Neural progenitor cell (in vitro differentiated cells): Measurements from ENCODE around the gene SPIRE1. TPM values are rescaled to one million over a fixed set of nuclear protein-coding genes. Genes with fewer than 3 reads are reported as not detected.

Experiments
- DNase-seq: peaks from one replicate; pipeline ENCODE4 v3.0.0-alpha.2; 2016; ENCODE audit warnings: low spot score
- H2AFZ ChIP-seq: fragments of 200-600 bp; sonication (generic); replicated peaks from 2 replicates; pipeline ENCODE4 v1.6.1; 2016; ENCODE audit warnings: antibody characterized with exemption
- H3F3A ChIP-seq: fragments of 200-600 bp; sonication (generic); 2 replicates; pipeline ENCODE4 v1.6.1; 2016; ENCODE audit warnings: antibody characterized with exemption, low read depth
- H3K27ac ChIP-seq: fragments of 200-600 bp; sonication (generic); 2 replicates; pipeline ENCODE4 v1.5.1; 2016; ENCODE audit warnings: mild to moderate bottlenecking
- H3K27me3 ChIP-seq: fragments of 200-600 bp; sonication (generic); 2 replicates; pipeline ENCODE4 v1.6.1; 2016; ENCODE audit warnings: mild to moderate bottlenecking, moderate library complexity
- H3K36me3 ChIP-seq: fragments of 200-600 bp; sonication (generic); 2 replicates; pipeline ENCODE4 v1.5.1; 2016
- H3K4me1 ChIP-seq: fragments of 200-600 bp; sonication (generic); 2 replicates; pipeline ENCODE4 v1.6.1; 2016; ENCODE audit warnings: mixed run types
- H3K4me2 ChIP-seq: fragments of 200-600 bp; sonication (generic); 2 replicates; pipeline ENCODE4 v1.6.1; 2016
- H3K4me3 ChIP-seq: fragments of 200-600 bp; sonication (generic); 2 replicates; pipeline ENCODE4 v1.5.1; 2016
- H3K79me2 ChIP-seq: fragments of 200-600 bp; sonication (generic); 2 replicates; pipeline ENCODE4 v1.6.1; 2016; ENCODE audit warnings: low read depth
- H3K9ac ChIP-seq: fragments of 200-600 bp; sonication (generic); 2 replicates; pipeline ENCODE4 v1.6.1; 2016
- H3K9me3 ChIP-seq: fragments of 200-600 bp; sonication (generic); 2 replicates; pipeline ENCODE4 v1.5.1; 2016; ENCODE audit warnings: low read depth
- H4K20me1 ChIP-seq: fragments of 200-600 bp; sonication (generic); 2 replicates; pipeline ENCODE4 v1.6.1; 2016; ENCODE audit warnings: low read depth
- H3K27ac Mint-ChIP-seq: 3 replicates; pipeline ENCODE4 v1.8.0; 2021; ENCODE audit warnings: mixed read lengths
- H3K27me3 Mint-ChIP-seq: 2 replicates; pipeline ENCODE4 v1.8.0; 2022; ENCODE audit warnings: low read depth, mild to moderate bottlenecking, inconsistent platforms, moderate library complexity, mixed read lengths; ENCODE audit not compliant: insufficient read depth
- H3K36me3 Mint-ChIP-seq: 3 replicates; pipeline ENCODE4 v1.8.0; 2021; ENCODE audit warnings: mixed read lengths
- H3K4me1 Mint-ChIP-seq: 3 replicates; pipeline ENCODE4 v1.8.0; 2021; ENCODE audit warnings: mixed read lengths
- H3K4me3 Mint-ChIP-seq: 3 replicates; pipeline ENCODE4 v1.8.0; 2021; ENCODE audit warnings: mild to moderate bottlenecking, moderate library complexity, mixed read lengths
- H3K9me3 Mint-ChIP-seq: 3 replicates; pipeline ENCODE4 v1.8.0; 2020; ENCODE audit warnings: mixed read lengths
- EZH2 ChIP-seq: fragments of 200-600 bp; sonication (generic); IDR thresholded peaks from 2 replicates; pipeline ENCODE4 v1.6.1; 2017; ENCODE audit warnings: antibody characterized with exemption, mild to moderate bottlenecking, moderate library complexity
- EZH2phosphoT487 ChIP-seq: fragments of 200-600 bp; sonication (generic); IDR thresholded peaks from 2 replicates; pipeline ENCODE4 v1.6.1; 2017; ENCODE audit warnings: antibody characterized with exemption
- total RNA-seq: library from RNA; depleted of rRNA; stranded (reverse); fragments of >200 nt; gene quantifications from 2 replicates; pipeline ENCODE4 v1.2.3, GENCODE V29; 2015; ENCODE audit warnings: low replicate concordance
- TF ChIP-seq, protein P1 (sequence below): fragments of 200-600 bp; sonication (generic); IDR thresholded peaks from 2 replicates; pipeline ENCODE4 v1.5.1; 2017; ENCODE audit warnings: antibody characterized with exemption, mild to moderate bottlenecking

SPIRE1 gene
- total RNA-seq, 1 donor from 2014 or later = 18.4 TPM

DNA sequence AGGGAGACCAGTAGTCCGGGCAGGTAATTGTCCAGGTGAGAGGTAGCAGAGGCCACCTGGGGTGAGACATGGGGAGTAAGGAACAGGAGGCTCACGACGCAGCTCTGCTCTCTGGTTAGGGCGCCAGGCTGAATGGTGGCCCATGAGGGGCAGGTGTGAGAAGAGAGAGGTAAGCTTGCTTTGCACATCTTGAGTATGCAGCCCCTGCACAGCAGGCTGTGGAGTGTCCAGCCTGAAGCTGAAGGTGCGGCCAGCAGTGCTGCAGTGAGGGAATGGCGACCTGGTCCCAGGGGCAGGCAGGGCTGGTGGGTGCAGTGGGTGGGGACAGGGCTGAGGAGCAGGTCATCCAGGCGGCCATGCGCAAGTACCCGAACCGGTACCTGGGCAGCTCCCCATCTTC lies 234.5 kb downstream of the SPIRE1 start:
- peaks cover 24% of the 10 kb centered on the region for H3F3A ChIP-seq
- H2AFZ ChIP-seq = no peak overlapping the region
- H3K4me3 ChIP-seq = no peak overlapping the region
- Mint-ChIP-seq H3K27ac (no peak overlapping the region), H3K4me1 (peaks cover 14% of the 10 kb centered on the region), H3K27me3 (peaks cover 11% of the 10 kb centered on the region), H3K9me3 (no peaks in the 10 kb centered on the region), H3K36me3 (peaks cover 5% of the 10 kb centered on the region), H3K4me3 (no peak overlapping the region)
- no peaks in the 10 kb centered on the region for H4K20me1 ChIP-seq
- H3K4me1 ChIP-seq = peaks cover 14% of the 10 kb centered on the region
- H3K79me2 ChIP-seq = no peaks in the 10 kb centered on the region
- H3K27ac ChIP-seq = no peak overlapping the region
- no peak overlapping the region for H3K4me2 ChIP-seq
- DNase-seq = no peak
- peaks cover 3% of the 10 kb centered on the region for H3K36me3 ChIP-seq
- H3K9ac ChIP-seq = no peak overlapping the region
- no peaks in the 10 kb centered on the region for H3K9me3 ChIP-seq
- H3K27me3 ChIP-seq = no peaks in the 10 kb centered on the region
- no peak for TF ChIP-seq EZH2phosphoT487
- TF ChIP-seq, protein P1, sequence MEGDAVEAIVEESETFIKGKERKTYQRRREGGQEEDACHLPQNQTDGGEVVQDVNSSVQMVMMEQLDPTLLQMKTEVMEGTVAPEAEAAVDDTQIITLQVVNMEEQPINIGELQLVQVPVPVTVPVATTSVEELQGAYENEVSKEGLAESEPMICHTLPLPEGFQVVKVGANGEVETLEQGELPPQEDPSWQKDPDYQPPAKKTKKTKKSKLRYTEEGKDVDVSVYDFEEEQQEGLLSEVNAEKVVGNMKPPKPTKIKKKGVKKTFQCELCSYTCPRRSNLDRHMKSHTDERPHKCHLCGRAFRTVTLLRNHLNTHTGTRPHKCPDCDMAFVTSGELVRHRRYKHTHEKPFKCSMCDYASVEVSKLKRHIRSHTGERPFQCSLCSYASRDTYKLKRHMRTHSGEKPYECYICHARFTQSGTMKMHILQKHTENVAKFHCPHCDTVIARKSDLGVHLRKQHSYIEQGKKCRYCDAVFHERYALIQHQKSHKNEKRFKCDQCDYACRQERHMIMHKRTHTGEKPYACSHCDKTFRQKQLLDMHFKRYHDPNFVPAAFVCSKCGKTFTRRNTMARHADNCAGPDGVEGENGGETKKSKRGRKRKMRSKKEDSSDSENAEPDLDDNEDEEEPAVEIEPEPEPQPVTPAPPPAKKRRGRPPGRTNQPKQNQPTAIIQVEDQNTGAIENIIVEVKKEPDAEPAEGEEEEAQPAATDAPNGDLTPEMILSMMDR = no peak
- no peak for TF ChIP-seq EZH2

DNA sequence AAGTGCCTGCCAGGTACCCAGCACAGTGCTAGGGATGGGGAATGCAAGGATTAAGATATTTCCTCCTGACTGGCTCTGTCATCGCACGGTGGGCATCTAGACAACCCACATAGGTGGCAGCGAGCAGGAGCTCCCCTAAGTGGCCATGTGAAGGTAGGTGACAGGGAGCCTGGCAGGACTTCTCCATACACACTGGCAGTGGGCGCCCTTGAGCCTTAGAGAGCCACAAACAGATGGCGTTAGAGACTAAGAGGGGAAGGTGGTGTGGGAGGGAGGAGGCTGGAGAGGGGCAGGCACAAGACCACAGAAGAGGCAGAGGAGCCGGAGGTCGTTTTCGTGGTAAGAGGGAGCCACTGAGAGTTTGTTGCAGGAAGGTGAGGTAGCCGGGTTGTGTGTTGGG lies 235.0 kb downstream of the SPIRE1 start:
- Histone ChIP-seq H4K20me1 (peaks cover 4% of the 10 kb centered on the region), H3K79me2 (no peaks in the 10 kb centered on the region), H3K36me3 (peaks cover 3% of the 10 kb centered on the region), H3K4me3 (no peak overlapping the region), H3K27me3 (no peaks in the 10 kb centered on the region), H3F3A (peaks cover 28% of the 10 kb centered on the region), H3K4me2 (no peak overlapping the region), H3K4me1 (peaks cover 18% of the 10 kb centered on the region), H3K9me3 (no peaks in the 10 kb centered on the region), H3K9ac (no peak overlapping the region), H2AFZ (no peak overlapping the region), H3K27ac (no peak overlapping the region)
- Mint-ChIP-seq H3K4me3 (no peak overlapping the region), H3K9me3 (no peaks in the 10 kb centered on the region), H3K36me3 (peaks cover 5% of the 10 kb centered on the region), H3K4me1 (peaks cover 18% of the 10 kb centered on the region), H3K27me3 (peaks cover 12% of the 10 kb centered on the region), H3K27ac (no peak overlapping the region)
- DNase-seq = peak; percentile 38
- no peak for TF ChIP-seq EZH2
- no peak for TF ChIP-seq EZH2phosphoT487
- TF ChIP-seq, protein P1 = peak; percentile 16

DNA sequence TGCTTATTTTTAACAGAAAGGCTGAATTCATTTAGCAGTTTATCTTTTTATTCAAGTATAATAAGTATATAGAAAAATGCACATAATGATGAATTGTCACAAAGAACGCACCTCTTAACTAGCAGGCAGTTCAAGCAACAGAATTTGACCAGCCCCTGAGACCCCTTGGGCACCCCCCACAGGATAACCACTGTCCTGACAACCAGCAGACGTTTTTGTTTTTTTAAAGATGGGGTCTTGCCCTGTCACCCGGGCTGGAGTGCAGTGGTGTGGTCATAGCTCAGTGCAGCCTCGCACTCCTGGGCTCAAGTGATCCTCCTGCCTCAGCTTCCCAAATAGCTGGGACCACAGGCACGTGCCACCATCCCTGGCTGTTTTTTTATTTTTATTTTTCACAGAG lies 236.2 kb downstream of the SPIRE1 start:
- H3K4me3 ChIP-seq = peak overlapping the region; percentile 58
- peaks cover 30% of the 10 kb centered on the region for H3K4me1 ChIP-seq
- H3K27ac ChIP-seq = no peak overlapping the region
- no peaks in the 10 kb centered on the region for H3K9me3 ChIP-seq
- Mint-ChIP-seq H3K4me1 (peaks cover 28% of the 10 kb centered on the region), H3K4me3 (peak overlapping the region; percentile 85), H3K9me3 (no peaks in the 10 kb centered on the region), H3K36me3 (peaks cover 2% of the 10 kb centered on the region), H3K27ac (no peak overlapping the region), H3K27me3 (peaks cover 14% of the 10 kb centered on the region)
- no peaks in the 10 kb centered on the region for H3K79me2 ChIP-seq
- no peak overlapping the region for H3K4me2 ChIP-seq
- no peak overlapping the region for H3K9ac ChIP-seq
- no peak for TF ChIP-seq EZH2phosphoT487
- TF ChIP-seq, protein P1 = no peak
- no peak for TF ChIP-seq EZH2
- H3K27me3 ChIP-seq = no peaks in the 10 kb centered on the region
- no peaks in the 10 kb centered on the region for H3K36me3 ChIP-seq
- peaks cover 37% of the 10 kb centered on the region for H3F3A ChIP-seq
- peak; percentile 28 for DNase-seq
- peaks cover 5% of the 10 kb centered on the region for H4K20me1 ChIP-seq
- no peak overlapping the region for H2AFZ ChIP-seq
